ENCODE results near the gene CLEC9A. TPM values are rescaled to one million over a fixed set of nuclear protein-coding genes. Genes with fewer than 3 reads are reported as not detected.

The CLEC9A gene
- total RNA-seq, 2 experiments from 2014 or later: not detected

DNA sequence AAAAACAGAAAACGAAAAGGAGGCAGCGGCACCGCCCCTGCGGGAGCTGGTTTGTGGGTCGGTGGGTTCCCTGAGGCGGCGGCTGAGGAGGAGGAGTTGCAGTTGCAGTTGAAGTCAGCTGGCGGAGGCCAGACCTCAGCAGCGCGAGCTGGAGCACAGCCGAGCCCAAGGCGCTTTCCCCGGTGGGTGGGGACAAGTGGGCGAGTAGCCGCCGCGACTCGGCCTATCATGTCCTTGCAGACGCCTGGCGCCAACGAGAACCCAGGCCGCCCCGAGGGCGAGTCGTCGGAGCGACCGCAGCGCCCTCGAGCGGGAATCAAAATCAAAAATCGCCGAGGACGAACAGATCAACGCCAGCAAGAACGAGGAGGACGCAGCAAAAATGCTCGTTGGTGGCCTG, 81.0 kb downstream of the CLEC9A start:
- Mint-ChIP-seq H3K36me3 (ENCODE audit: low read depth) (no peaks in the 10 kb centered on the region), H3K4me1 (ENCODE audit: low read depth) (no peaks in the 10 kb centered on the region), H3K9me3 (peaks cover 3% of the 10 kb centered on the region), H3K27ac (no peak overlapping the region), H3K4me3 (no peak overlapping the region), H3K27me3 (peaks cover 1% of the 10 kb centered on the region)
- no peak for DNase-seq
- ChIA-PET POLR2A (interaction anchor here (1.4 kb wide), 1 partner anchor 13 kb away, joined by 3 read pairs; no protein-coding TSS in a partner anchor), CTCF (no interaction called here)
- no peak for ATAC-seq
- intact Hi-C loops (cut with micrococcal nuclease): no loop called here
- TF ChIP-seq, protein P1, sequence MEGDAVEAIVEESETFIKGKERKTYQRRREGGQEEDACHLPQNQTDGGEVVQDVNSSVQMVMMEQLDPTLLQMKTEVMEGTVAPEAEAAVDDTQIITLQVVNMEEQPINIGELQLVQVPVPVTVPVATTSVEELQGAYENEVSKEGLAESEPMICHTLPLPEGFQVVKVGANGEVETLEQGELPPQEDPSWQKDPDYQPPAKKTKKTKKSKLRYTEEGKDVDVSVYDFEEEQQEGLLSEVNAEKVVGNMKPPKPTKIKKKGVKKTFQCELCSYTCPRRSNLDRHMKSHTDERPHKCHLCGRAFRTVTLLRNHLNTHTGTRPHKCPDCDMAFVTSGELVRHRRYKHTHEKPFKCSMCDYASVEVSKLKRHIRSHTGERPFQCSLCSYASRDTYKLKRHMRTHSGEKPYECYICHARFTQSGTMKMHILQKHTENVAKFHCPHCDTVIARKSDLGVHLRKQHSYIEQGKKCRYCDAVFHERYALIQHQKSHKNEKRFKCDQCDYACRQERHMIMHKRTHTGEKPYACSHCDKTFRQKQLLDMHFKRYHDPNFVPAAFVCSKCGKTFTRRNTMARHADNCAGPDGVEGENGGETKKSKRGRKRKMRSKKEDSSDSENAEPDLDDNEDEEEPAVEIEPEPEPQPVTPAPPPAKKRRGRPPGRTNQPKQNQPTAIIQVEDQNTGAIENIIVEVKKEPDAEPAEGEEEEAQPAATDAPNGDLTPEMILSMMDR (IDR thresholded peaks at IDR 0.05): no peak

DNA sequence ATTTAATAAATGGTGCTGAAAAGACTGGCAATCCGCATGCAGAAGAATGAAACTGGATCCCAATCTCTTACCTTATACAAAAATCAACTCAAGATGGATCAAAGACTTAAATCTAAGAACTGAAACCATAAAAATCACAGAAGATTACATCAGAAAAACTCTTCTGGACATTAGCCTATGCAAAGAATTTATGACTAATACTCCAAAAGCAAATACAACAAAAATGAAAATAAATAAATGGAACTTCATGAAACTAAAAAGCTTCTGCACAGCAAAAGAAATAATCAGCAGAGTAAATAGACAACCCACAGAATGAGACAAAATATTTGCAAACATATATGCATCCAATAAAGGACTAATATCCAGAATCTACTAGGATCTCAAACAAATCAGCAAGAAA, 82.6 kb downstream of the CLEC9A start:
- no peak overlapping the region for H3K4me3 Mint-ChIP-seq
- DNase-seq (no peak), ATAC-seq (no peak)
- ChIA-PET CTCF (no interaction called here), POLR2A (no interaction called here)
- TF ChIP-seq, protein P1 (IDR thresholded peaks at IDR 0.05): no peak
- no peak overlapping the region for H3K27ac Mint-ChIP-seq
- H3K36me3 Mint-ChIP-seq (ENCODE audit: low read depth): no peaks in the 10 kb centered on the region
- H3K4me1 Mint-ChIP-seq (ENCODE audit: low read depth): no peaks in the 10 kb centered on the region
- H3K9me3 Mint-ChIP-seq: no peaks in the 10 kb centered on the region
- intact Hi-C loops (cut with micrococcal nuclease): no loop called here
- no peaks in the 10 kb centered on the region for H3K27me3 Mint-ChIP-seq

DNA sequence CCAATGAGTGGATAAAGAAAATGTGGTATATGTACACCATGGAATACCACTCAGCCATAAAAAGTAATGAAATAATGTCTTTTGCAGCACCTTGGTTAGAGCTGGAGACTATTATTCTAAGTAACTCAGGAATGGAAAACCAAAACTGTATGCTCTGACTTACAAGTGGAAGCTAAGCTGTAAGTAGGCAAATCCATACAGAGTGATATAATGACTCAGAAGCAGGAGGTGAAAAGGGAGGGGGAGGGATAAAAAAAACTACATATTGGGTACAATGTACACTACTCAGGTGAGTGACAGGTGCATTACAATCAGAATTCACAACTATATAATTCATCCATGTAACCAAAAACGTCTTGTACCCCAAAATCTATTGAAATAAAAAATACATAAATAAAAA, 83.4 kb downstream of the CLEC9A start:
- intact Hi-C loops (cut with micrococcal nuclease): no loop called here
- TF ChIP-seq, protein P1 (IDR thresholded peaks at IDR 0.05): no peak
- no peak for ATAC-seq
- no peaks in the 10 kb centered on the region for H3K36me3 Mint-ChIP-seq (ENCODE audit: low read depth)
- no peaks in the 10 kb centered on the region for H3K9me3 Mint-ChIP-seq
- H3K4me3 Mint-ChIP-seq: no peak overlapping the region
- ChIA-PET POLR2A (interaction anchor here (0.6 kb wide), 1 partner anchor 930 kb away, joined by 3 read pairs; no protein-coding TSS in a partner anchor), CTCF (no interaction called here)
- no peak overlapping the region for H3K27ac Mint-ChIP-seq
- no peaks in the 10 kb centered on the region for H3K4me1 Mint-ChIP-seq (ENCODE audit: low read depth)
- DNase-seq: no peak
- H3K27me3 Mint-ChIP-seq: no peaks in the 10 kb centered on the region

DNA sequence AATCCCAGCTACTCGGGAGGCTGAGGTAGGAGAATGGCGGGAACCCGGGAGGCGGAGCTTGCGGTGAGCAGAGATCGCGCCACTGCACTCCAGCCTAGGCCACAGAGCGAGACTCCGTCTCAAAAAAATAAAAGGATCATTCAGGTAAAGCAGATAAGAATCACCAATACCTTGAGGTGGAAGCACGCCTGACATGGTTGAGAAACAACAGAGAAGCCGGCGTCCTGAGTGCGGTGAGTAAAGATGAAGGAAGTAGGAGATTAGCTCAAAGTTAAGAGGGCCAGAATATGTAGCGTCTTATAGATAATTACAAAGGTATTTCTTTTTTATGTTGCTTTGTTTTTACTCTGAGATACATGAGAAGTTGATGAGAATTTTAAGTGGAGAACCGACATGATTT, 84.8 kb downstream of the CLEC9A start:
- intact Hi-C loops (cut with micrococcal nuclease): no loop called here
- TF ChIP-seq, protein P1 (IDR thresholded peaks at IDR 0.05): no peak
- Mint-ChIP-seq H3K4me3 (no peak overlapping the region), H3K9me3 (no peaks in the 10 kb centered on the region), H3K36me3 (ENCODE audit: low read depth) (no peaks in the 10 kb centered on the region), H3K27me3 (no peaks in the 10 kb centered on the region), H3K27ac (no peak overlapping the region), H3K4me1 (ENCODE audit: low read depth) (no peaks in the 10 kb centered on the region)
- CTCF ChIA-PET: interaction anchor here (1.0 kb wide), 1 partner anchor 14 kb away, joined by 3 read pairs; the partner anchor contains the start of gene CLEC7A
- DNase-seq (no peak), ATAC-seq (no peak)
- POLR2A ChIA-PET: interaction anchor here (0.6 to 0.7 kb wide), 2 partner anchors 512 to 1490 kb away, joined by 3 read pairs; no protein-coding TSS in a partner anchor

Other genes starting within 250 kb of the CLEC9A start
- not detected for gene KLRF1, start 203.2 kb upstream of the CLEC9A start, total RNA-seq
- 10 to 100 TPM; 38.4 to 43.2 TPM for gene CLEC2B, start 161.3 kb upstream of the CLEC9A start, total RNA-seq
- not detected for gene KLRF2, start 149.2 kb upstream of the CLEC9A start, total RNA-seq
- gene CLEC2A, start 98.3 kb upstream of the CLEC9A start, total RNA-seq: not detected
- under 1 TPM; 0.47 TPM for gene CLEC12A, start 59.3 kb upstream of the CLEC9A start, total RNA-seq
- gene CLEC1B, start 31.6 kb upstream of the CLEC9A start, total RNA-seq: not detected
- gene CLEC12B, start 20.1 kb upstream of the CLEC9A start, total RNA-seq: not detected
- not detected for gene CLEC1A, start 68.3 kb downstream of the CLEC9A start, total RNA-seq
- gene CLEC7A, start 99.5 kb downstream of the CLEC9A start, total RNA-seq: not detected
- gene OLR1, start 141.4 kb downstream of the CLEC9A start, total RNA-seq: not detected
- not detected for gene TMEM52B, start 148.3 kb downstream of the CLEC9A start, total RNA-seq
- 1 to 10 TPM; 6.9 to 7.5 TPM for gene GABARAPL1, start 182.2 kb downstream of the CLEC9A start, total RNA-seq